GM10847 (cell line): ENCODE results near the gene ADCY3.

Source experiments
- POLR2A ChIP-seq: IDR thresholded peaks from 2 replicates; pipeline ENCODE4 v1.6.1; 2011; ENCODE audit not compliant: insufficient read length; ENCODE audit errors: extremely low read depth

Gene ADCY3

DNA sequence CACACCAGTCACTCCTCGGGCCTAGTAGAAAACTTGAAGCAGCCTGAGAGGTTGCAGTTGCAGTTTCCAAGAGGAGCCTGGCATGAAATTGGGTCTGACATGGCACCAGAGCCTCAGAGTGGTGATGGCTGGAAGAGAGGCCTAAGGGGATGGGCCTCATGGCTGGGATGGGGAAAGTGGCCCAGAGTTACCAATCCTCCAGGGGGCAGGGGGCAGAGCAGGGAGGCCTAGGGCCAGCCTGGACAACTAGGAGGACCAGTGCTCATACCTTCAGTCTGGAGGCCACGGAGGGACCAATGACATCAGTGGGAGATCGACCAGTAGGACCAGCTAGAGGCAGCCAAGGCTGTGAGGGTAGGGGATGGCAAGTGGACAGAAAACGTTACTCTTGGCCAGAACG is 15.1 kb upstream of the ADCY3 start:
- TF ChIP-seq POLR2A: no peak

DNA sequence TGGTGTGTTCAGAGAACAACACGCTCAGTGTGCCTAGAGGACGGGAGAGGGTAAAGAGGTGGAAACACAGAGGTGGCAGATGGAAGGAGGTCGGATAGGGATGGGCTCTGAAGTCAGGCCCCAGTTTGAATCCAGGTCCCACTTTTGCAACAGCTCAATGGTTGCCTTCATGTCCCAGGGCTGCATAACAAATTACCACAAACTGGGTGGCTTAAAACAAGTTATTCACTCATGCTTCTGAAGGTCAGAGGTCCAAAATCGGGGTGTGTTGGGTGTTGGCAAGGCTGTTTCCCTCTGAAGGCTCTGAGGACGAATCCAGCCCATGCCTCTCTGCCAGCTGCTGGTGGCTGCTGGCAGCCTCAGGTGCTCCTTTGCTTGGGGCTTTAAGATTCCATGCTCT is 12.7 kb upstream of the ADCY3 start:
- no peak for TF ChIP-seq POLR2A

DNA sequence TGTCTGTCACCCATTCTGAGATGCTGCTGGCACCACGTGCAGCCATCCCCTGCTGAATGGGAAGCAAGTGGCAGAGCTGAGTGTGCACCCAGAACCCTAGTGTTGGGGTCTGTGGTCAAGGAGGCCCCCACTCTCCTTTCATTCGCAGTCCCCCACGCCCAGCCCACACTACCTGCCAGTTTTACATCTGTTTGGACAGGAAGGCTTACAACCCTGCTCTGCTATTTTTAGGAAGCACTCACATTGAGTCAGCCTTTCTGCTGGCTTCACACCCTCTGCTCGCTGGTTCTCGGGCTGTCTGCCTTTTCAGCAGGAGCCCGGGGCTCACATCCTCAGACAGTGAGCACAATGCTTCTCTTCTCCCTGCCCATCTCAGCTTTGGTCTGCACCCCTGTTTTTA is 10.7 kb upstream of the ADCY3 start:
- no peak for TF ChIP-seq POLR2A

DNA sequence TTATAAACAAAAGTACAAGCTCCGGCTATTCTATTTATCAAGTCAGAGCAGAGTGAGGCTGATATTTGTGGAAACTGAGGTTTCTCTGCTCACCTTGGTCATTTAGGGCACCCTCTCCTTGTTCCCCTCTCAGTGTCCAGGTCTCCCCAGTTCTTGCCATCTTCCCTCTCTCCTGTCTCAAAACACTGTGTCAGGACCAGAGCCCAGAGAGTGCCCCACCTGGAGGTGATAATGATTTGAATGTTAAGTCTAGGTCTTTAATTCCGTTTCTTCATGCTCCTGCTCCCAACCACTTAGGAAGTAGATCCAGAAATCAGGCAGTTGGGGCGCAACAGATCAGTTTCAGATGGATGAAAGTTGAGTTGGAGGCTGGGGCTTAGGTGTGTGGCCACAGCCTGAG is 9.2 kb upstream of the ADCY3 start:
- TF ChIP-seq POLR2A: no peak

DNA sequence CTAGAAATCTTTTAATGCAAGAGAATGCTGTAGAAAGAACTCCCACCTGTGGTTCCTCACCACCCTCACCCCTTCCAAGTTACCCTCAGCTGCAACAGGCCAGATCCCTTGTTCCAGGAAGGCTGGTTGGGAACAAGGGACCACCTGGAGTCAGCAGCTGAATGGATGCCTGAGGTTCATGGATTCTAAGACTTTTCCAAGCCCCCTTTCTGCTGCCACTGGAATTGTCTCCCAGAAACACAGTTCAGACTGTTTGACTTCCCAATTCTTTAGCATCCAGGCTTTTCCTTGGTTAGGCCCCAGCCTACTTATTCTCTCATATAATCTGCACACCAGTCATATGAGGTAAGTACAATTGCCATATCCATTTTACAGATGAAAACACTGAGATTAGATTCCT is 8.0 kb upstream of the ADCY3 start:
- TF ChIP-seq POLR2A: no peak

DNA sequence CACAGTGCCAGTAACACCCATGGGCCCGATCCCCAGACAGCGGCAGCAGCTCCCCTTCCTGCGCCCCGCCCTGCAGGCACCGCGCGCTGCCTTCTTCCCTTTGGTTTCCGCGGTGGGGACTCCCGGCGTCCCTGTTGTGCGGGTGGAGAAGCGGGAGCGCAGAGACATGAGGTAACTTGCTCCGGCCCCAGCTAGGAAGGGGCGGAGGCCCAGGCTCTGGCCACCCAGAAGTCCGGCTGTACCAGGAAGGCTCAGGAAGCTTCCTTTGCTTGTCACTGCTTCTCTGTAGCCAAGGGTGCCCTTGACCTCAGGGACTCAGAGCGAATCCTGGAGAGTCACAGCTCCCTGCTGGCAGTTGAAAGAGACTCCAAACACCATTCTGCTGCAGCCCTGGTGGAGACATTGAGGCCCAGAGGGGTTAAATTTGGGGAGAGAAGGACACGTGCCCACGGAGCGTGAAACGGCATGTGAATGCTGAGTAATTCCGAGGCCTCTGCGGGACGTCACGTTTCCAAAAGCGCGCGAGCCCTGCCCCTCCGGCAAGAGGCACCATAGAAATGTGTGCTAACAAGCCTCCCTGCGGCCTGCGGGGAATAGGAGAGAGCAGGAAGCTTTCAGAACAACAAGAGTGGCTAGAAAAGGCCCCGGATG is 6.7 kb upstream of the ADCY3 start:
- TF ChIP-seq POLR2A: no peak

DNA sequence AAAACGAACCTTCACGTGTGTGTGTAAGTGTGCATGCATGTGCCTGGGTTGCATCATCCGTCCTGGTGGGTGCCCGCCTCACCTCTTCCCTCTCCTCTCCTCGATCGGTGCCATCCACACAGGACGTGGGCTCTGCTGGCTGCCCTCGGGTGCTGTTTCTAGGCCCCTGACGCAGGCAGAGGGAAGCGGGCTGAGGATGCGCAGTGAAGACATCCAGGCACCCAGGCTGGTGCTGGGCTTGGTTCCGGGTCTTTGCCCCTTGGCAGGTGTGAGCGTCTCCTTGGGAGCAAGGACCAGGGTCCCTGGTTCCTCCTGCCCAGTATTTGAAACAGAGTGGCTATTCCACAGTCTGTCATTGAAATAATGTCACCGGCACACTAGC is 6.2 kb upstream of the ADCY3 start:
- no peak for TF ChIP-seq POLR2A

DNA sequence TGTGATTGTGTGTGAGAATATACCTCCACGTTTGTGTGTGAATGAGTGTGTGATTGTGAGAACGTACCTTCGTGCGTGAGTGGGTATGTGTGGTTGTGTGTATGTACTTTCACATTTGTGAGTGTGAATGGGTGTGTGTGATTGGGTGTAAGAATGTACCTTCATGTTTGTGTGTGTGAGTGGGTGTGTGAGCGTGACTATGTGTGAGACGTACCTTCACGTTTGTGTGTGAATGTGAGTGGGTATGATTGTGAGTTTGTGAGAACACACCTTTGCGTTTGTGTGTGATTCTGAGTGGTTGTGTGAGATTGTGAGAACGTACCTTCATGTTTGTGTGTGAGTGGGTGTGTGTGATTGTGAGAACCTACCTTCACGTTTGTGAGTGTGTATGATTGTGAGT is 5.8 kb upstream of the ADCY3 start:
- TF ChIP-seq POLR2A: no peak

DNA sequence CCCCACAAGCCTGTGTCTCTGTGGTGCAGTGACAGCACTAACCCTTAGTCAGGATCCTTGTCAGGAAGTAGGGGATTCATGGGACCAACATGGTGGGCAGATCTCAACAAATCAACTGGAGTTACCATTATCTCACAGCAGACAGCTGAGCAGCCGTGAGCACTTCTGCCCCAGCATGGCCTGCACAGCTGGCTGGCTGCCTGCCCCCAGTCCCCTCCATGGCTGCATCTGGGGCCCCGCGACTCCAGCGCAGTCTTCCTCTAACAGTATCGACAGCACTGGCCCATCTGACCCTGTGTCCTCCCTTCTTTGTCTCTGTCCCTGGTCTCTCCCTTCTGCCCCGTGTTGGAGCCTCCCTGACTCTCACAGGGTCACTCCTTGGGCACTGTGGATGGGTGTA is 4.7 kb upstream of the ADCY3 start:
- no peak for TF ChIP-seq POLR2A

DNA sequence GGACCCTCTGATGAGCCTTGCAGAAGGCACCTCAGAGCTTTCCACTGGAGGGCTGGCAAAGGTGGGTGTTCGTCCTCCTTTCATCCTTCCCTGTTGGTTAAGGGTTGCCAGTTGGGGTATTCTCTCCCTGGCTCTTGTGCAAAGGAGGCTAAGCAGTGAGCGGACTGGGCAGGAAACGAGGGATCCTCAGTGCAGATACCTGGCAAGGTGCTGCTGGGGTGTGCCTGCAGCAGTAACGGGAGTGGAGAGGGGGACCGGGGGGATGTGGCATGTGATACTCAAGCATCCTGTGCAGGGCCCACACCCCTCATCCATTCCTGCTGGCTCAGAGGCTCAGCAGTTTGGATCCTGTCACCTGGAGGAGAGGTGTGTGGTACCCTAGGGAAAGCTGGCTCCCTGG is 4.2 kb upstream of the ADCY3 start:
- no peak for TF ChIP-seq POLR2A

DNA sequence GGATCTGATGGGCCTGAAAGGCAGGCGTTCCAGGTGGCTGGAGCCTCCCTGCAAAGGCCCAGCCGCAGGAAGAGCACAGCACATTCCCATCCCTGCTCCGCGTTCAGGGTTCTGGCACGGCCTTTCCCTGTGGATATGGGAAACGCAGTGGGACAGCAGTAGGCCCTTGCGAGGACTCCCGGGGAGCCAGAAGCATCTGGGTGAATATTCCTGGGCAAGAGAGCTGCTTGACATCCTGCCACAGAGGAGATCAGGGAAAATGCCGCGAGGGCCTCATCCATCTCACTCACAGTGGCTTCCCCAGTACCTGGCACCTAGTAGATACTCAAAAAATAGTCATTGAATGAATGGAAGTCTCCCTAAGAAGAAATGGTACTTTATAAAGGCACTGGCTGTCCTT is 3.1 kb upstream of the ADCY3 start:
- no peak for TF ChIP-seq POLR2A

DNA sequence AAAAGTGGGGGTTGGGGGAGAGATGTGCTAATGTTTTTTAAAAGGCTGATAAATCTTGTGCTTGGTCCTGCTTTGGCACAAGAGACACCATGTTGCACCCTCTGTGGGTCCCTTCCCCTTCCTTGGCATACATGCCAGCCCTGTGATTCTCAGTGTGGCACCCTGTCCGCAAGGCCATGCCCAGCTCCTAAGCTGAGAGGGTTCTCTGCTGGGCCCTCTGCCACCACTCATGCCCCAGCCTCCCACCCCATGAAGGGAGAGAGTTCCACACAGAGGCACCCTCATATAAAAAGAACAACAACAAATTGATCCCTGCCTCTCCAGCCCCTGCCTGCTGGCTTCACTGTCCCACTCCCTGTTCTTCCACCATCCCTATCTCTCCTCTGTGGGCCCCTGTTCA is 2.5 kb upstream of the ADCY3 start:
- no peak for TF ChIP-seq POLR2A

DNA sequence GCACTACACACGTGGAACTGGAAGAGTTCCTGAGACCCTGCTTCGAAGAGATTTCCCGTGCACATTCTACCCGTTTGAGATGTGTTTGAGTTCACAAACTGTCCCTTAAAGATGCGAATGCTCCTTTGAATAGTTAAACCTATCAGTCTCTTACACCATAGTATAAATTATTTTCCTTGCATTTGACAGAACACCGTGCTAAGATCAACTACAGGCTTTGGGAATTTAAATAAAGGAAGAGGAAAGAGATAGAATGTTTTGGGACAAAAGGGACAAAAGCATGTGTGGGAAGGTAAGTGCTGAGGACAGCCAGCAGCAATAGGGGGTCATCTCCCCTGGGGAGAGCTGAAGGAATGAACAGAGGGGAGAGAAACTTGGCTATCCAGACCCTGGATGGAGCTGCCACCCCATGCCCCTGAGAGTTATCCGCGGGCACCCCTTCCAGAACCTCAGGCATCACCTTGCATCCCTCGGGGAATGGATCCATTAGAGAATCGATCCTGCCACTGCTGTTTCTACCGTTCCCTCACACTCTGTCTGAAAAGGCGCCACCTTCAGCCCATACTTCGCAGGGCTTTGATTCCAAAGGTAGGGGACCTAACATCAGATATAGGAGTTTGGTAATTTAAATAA is 888 bp upstream of the ADCY3 start:
- TF ChIP-seq POLR2A: no peak

DNA sequence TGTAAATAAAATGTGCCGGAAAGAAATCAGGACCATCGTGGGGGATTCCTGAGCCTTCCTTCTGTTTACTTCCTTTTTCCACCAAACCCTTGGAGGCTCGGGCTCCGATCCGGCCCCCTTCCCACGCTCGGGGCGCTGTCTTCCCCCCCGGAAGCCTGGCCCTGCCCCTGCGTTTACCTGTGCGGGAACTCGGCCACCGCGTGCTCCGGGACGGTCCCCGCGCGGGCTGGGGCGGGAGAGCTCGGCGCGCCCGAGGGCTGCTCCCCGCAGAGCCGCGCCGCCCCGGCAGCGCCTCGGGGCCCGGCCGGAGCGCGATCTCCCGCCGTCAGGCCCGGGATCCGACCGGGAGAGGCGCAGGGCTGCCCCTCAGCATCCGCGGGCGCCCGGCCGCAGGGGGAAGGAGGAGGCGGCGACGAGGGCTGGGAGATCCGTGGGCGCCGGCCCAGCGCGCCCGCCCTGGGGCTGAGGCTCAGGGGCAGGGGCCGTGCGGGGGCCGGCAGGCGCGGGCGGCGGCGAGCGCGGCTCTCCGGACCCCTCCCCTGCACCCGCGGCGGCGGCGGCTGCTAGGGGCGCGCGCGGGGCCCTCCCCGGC is 435 bp downstream of the ADCY3 start:
- TF ChIP-seq POLR2A: no peak

DNA sequence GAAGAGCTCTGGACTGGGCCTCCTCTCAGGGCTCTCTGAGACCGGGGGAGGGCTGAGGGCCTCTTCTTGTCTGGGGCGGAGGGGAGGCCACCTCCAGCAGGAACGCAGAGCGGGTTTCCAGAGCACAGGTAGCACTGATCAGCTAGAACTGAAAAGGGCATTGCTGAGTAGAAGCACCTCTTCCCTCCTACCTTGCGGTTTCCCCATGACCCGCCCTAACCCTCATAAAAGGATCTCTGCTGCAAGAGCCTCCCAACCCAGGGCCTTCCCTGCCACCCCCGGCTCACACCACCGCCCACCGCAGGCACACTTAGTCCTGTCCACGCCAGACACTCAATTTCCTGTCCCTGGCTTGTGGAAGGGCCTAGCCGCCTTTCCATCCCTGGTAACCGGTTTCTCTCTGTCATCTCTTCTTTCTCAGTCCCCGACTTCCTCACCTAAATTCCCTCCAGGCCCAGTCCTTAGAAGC is 966 bp downstream of the ADCY3 start:
- no peak for TF ChIP-seq POLR2A

DNA sequence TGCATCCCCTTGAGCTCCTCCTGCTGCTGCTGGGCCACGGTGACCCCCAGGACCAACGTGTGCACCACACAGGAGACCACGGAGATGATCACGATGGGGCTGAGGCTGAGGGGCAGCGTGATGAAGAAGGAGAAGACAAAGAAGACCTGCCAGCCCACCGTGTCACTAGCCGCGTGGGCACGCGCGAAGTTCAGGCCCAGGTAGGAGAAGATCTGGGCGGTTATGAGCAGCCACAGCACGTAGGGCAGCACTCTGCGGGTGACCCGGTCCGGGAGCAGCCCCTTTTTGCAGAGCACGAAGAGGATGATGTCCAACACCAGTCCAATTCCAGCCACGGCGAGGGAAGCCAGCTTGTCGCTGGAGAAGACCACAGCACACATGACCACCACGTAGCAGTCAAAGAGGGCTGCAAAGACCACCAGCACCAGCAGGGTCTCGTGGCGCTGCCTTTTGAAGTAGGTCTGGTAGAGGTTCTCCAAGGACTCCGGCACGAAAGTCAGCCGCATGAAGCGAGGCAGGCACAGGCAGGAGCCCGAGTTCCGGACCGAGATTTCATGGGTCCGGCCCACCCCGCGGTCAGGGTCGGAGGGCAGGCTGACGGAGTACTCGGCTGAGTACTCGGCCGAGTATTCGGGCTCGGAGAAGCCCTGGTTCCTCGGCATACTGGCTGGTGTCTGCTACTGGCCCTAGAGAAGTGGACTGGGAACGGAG is 1.6 kb downstream of the ADCY3 start:
- TF ChIP-seq POLR2A: no peak

DNA sequence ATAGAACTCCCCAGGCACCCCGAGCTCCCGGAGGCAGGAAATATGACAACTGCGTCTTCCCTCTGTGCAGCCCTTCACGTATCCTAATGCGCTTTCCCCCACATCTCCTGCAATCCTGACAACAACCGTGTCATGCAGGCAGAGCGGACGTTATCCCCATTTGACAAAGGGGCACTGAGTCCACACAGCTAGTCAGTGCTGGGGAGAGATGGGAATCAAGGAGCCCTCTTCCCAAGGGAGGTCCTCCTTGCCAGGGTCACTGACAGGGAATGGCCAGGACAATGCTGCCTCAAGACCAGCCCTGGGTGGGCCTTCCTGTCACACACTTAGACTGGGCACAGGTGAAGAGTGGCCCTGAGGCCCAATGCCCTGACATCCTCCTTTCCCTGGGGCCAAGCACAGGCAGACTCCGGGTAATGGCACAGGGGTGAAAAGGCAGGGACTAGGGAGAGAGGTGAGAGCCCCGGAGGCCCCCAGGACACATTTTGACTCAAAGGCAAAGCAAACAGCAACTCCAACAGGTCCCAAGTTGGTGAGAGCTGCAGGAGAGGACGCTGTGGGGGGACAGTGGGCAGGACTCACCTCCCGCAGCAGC is 2.2 kb downstream of the ADCY3 start:
- no peak for TF ChIP-seq POLR2A

DNA sequence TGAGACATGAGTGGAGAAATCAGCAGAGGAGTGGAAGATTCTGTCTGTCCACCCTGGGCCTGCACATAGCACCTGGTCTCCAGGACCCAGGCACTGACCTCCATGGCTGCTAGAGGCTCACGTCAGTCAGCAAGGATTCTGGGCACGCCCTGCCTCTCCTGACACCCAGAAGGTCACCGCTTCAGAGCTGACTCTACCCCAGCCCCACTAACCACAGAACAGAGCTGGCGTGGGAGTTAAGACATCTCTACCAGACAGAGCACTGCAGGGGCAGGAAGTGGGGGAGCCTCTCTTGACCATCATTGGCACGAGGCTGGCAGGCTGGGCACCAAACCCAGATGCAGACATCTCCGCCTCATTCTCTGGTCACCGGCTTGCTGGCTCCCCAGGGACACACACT is 3.0 kb downstream of the ADCY3 start:
- TF ChIP-seq POLR2A: no peak
